C4-2B (cell line): ENCODE measurements around the gene RPL15.

Source experiments
- ZFX ChIP-seq: fragments of 450-650 bp; IDR thresholded peaks from 2 replicates; pipeline ENCODE4 v1.6.1; 2017
- TF ChIP-seq, protein P1 (sequence below): fragments of 450-650 bp; conservative IDR thresholded peaks from 2 replicates; pipeline ENCODE4 v1.5.1; 2017; ENCODE audit warnings: mild to moderate bottlenecking

DNA sequence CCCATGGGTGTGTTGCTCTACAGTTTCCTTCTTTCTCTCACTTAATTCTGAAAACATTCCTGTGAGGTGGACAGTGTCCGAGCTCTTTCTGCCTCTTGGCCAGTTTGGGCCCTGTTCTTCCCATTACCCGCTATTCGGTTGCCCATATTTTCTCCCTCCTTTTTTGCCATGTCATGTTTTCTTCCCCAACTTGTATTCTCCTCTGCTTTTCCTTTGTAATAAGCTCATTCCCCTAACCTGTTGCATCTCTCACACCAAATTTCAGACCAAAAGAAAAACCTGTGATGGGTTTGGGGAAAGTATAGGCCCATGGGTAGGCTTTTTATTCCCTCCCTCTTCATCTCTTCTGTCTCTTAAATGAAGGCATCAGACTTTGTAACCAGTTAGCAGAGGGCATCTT, 30.6 kb upstream of the RPL15 start:
- TF ChIP-seq, protein P1, sequence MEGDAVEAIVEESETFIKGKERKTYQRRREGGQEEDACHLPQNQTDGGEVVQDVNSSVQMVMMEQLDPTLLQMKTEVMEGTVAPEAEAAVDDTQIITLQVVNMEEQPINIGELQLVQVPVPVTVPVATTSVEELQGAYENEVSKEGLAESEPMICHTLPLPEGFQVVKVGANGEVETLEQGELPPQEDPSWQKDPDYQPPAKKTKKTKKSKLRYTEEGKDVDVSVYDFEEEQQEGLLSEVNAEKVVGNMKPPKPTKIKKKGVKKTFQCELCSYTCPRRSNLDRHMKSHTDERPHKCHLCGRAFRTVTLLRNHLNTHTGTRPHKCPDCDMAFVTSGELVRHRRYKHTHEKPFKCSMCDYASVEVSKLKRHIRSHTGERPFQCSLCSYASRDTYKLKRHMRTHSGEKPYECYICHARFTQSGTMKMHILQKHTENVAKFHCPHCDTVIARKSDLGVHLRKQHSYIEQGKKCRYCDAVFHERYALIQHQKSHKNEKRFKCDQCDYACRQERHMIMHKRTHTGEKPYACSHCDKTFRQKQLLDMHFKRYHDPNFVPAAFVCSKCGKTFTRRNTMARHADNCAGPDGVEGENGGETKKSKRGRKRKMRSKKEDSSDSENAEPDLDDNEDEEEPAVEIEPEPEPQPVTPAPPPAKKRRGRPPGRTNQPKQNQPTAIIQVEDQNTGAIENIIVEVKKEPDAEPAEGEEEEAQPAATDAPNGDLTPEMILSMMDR: no peak
- TF ChIP-seq ZFX: no peak
